Body of pancreas (tissue), 4 donors: ENCODE results near the gene PBX3.

Experiments used
- POLR2A ChIP-seq, 3 donors: fragments of 450-650 bp; IDR thresholded peaks; one replicate each; pipeline ENCODE4 v1.6.1; 2016; ENCODE audit warnings: antibody characterized with exemption in 3 of 3, mild to moderate bottlenecking in 2 of 3
- TF ChIP-seq, protein P1 (sequence below), 7 experiments: fragments of 450-650 bp in 4 of 7; fragments of 200-600 bp in 3 of 7; sonication (generic) in 3 of 7; IDR thresholded peaks; one replicate each; pipeline ENCODE4 v1.5.1; 2016 to 2019; ENCODE audit warnings: antibody characterized with exemption in 7 of 7

DNA sequence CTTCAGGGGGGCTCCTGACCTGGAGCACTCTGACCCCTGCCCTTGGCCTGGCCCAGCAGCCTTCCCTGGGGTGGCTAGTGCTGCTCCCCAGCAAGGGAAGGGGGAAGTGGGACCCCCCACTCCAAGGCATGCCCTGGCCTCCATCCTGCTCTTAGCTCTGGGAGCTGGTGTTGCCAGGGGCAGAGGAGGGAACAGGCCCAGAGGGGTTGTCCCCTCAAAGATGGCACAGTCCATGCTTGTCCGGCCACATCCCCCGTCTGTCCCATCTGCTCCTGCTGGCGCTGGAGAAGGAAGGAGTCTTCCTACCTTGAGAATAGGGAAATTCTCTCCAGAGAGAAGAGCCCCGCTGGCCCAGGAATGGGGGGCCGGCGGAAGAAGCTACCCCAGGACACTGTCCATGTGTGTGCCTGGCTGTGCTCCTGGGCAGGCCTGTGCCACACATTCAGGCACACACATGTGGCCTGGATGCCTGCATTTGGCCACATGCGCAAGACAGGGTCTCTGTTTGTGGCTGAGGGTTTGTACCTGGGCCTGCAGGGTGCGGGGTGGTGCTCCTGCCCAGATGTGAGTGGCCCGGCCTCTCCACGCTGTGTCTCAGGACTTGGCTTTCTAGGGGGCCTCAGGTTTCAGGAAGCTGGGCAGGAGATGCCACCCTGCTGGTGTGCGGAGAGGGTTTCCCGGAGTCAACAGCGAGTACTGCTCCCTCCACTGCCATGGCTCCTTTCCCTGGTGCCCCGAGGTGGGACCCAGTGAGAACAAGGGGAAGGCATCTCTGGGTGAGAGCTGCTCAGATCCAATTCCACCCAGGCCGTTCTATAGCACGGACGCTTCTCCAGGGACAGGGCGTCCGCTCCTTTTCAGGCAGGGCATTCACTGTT lies 247.1 kb downstream of the PBX3 start:
- TF ChIP-seq, protein P1, sequence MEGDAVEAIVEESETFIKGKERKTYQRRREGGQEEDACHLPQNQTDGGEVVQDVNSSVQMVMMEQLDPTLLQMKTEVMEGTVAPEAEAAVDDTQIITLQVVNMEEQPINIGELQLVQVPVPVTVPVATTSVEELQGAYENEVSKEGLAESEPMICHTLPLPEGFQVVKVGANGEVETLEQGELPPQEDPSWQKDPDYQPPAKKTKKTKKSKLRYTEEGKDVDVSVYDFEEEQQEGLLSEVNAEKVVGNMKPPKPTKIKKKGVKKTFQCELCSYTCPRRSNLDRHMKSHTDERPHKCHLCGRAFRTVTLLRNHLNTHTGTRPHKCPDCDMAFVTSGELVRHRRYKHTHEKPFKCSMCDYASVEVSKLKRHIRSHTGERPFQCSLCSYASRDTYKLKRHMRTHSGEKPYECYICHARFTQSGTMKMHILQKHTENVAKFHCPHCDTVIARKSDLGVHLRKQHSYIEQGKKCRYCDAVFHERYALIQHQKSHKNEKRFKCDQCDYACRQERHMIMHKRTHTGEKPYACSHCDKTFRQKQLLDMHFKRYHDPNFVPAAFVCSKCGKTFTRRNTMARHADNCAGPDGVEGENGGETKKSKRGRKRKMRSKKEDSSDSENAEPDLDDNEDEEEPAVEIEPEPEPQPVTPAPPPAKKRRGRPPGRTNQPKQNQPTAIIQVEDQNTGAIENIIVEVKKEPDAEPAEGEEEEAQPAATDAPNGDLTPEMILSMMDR (IDR thresholded peaks at IDR 0.05): no peak
- no peak for TF ChIP-seq POLR2A (IDR thresholded peaks at IDR 0.05)
